ENCODE data around the gene RPL19.

RPL19 gene

GRCh38 chr17:39173526-39174274 is 26.4 kb upstream of the RPL19 start:
- no peak for DNase-seq

GRCh38 chr17:39174920-39175694 is 25.0 kb upstream of the RPL19 start:
- peak in 1 of 2 experiments; percentile 32 for DNase-seq

DNA sequence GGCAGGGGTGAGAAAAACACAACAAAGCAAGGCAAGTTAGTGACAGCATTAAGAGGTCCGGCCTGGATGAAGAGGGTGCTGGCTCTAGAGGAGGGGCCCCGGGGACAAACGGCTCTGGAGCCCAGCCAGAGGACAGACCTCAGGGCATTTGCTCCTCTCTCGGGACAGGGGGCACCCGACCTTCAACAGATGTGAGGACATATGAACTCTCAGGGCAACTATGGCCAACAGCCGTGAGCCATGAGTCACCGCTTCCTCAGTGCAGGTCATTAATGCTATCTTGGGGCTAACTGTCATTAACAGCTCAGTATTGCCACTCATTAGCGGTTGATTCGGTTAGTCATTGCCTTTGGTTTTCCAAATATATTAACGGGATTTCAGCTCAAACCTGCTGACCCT is 24.4 kb upstream of the RPL19 start:
- no peak for DNase-seq

DNA sequence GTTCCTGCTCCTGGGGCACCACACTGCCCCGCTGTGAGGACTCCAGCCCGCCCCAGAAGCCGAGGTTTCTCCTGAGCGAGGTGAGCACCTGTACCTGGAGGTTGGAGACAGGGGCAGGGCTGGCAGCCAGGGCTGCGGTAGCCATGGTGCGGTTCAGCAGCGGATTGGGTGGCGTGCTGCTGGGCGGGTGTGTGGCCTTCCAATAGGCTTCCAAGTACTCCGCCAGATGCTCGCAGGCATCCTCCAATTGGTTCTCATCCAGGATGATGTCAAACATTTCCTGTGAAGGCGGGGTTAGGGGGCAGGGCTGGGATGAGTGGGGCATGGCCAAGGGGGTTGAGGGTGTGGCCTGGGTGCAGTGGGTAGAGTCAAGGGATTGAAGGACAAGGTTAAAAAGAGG is 22.8 kb upstream of the RPL19 start:
- no peak for DNase-seq

DNA sequence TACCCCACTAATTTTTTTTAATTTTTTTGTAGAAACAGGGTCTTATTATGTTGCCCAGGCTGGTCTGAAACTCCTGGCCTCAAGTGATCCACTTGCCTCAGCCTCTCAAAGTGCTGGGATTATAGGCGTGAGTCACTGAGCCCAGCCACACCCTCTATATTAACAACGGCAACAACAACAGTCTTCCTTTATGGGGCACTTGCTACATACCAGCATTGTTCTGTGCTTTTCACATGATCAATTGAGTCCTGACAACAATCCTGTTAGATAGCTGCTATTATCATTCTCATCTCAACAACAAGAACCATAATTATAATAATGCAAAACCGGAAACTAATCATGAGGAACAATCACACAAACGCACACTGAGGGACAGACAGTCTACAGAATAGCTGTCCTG is 21.5 kb upstream of the RPL19 start:
- peak in 1 of 2 experiments; percentile 17 for DNase-seq

- no peak for DNase-seq
These were observed 18.8 kb upstream of the RPL19 start for GRCh38 chr17:39181303-39181702.

DNA sequence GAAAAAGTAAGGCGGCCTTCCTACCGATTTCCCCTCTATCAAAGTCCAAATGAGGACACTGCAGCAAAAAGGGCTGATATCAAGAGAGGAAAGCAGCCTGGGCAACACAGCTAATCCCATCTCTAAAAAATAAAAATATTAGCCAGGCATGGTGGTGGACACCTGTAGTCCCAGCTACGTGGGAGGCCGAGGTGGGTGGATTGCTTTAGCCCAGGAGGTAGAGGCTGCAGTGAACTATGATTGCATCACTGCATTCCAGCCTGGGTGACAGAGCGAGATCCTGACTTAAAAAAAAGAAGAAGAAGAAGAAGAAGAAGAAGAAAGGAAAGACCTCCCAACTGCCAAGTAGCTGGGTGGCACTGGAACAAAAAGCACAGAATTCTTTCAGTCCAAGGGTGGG is 17.0 kb upstream of the RPL19 start:
- no peak for DNase-seq

DNA sequence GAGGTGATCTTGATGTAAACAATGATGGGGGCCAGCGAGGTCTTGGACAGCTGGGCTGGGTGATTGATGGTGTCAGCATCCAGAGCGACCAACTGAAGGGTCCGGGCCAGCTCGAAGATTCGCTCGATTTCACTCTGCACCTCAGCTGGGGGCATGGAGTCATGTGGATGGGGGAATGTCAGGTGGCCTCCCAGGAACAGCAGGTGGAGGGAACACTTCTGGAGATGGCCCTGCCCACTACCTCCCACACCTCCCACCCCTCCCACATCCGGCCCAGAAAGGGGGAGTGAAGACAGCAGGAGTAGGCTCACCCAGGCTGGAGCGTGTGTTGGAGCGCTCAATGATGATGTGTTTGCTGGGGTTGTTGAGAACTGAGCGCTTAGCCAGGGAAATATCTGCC is 16.4 kb upstream of the RPL19 start:
- DNase-seq, result no peak

DNA sequence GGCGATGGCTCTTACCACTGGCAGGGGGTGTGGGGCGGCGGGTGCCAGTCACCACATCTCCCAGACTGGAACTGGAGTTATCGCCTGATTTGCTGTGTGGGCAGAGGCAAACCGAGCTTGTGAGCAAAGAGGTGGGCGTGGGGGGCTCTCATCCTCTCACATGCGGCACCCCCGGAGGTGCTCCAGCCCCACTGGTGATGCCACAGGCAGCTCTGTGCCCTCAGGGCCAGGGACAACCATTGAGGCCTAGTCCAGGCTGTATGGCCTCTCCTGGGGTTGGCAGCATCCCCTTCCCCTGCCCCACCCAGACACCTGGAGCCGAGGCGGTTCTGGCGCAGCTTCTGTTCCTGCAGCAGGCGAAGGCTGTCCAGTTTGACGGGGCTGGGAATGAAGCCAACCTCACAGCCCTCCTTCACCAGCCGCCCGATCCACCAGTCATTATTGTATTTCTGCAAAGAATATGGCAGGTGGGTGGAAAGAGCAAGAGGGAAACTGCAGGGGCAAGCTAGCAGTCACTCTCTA is 13.5 kb upstream of the RPL19 start:
- DNase-seq, result no peak

DNA sequence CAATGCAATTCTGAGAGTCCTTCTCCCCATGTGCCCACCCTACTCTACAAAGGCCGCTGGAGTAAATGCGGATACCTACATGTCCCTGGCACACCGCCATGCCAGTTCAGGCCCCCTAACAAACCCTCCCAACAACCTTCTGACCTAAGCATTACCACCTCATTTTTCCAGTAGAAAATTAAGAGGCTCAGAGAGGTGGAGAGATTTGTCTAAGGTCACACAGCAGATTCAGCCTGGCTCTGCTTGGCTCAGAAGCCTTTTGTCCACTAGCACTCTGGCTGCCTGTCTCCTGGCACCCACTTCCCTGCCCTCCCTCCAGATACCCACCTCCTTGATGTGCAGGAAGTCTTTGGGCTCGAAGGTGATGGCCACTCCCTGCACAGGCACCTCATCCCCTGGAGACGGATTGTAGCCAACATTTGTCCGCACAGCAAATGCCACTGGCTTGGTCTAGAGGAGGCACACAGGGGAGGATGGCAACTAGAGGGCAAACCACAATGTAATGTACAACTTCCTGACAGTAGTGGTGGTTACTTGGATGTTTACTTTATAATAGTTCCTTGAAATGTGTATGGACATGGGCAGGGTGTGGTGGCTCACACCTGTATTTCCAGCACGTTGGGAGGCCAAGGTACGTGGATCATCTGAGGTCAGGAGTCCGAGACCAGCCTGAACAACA is 12.8 kb upstream of the RPL19 start:
- no peak for DNase-seq

DNA sequence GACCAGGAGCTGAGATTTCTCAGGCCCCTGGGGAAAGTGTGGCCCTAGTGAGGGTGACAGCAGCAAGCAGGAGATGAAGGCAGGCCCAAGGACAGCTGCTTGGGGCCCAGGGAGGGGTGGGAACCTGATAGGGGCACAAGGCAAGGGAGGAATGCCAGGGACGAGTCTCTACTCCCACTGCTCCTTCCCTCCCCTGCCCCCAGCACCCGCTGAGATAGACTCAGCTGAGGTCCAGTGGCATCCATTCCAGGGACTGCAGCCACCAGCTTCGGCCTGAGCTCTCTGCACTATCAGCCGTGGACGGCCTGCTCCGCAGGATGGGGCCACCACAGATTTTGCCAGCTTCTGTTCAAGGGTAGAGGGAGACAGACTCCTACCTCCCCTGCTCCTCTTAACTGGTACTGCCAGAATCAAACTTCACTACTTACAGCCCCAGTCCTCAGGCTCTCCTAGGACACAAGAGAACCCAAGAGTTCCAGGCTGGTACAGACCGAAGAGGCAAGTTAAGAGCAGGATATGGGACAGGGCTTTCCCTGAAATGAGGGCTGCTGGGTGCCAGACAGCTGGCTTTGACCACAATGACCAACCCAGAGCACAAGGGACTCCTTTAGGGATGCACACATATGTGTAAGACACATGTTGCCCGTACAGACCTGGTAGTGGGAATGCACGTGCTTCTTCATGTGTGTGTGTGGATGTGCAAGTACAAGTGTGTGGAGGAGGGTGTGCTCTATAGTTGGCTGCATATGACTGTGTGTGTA is 8.2 kb upstream of the RPL19 start:
- no peak for DNase-seq

GRCh38 chr17:39192901-39193300 is 7.2 kb upstream of the RPL19 start:
- DNase-seq, result no peak

DNA sequence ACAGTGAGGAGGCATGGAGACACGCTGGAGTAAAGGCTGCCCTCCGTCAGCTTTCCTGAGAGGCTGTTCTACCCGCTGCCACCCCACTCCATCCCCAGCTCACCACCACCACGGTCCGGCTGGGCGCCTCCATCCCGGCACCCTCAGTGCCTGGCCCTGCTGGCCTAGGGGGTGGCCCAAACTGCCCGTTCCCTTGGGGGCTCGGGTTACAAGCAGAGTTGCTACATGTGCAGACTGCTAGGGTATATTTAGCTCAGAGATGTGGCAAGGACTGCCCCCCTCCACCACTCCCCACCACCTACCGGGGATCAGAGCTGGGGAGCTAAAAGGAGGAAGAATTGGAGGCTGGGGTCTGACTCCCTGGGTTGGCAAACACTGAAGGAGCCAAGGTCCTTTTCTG is 6.7 kb upstream of the RPL19 start:
- no peak for DNase-seq

DNA sequence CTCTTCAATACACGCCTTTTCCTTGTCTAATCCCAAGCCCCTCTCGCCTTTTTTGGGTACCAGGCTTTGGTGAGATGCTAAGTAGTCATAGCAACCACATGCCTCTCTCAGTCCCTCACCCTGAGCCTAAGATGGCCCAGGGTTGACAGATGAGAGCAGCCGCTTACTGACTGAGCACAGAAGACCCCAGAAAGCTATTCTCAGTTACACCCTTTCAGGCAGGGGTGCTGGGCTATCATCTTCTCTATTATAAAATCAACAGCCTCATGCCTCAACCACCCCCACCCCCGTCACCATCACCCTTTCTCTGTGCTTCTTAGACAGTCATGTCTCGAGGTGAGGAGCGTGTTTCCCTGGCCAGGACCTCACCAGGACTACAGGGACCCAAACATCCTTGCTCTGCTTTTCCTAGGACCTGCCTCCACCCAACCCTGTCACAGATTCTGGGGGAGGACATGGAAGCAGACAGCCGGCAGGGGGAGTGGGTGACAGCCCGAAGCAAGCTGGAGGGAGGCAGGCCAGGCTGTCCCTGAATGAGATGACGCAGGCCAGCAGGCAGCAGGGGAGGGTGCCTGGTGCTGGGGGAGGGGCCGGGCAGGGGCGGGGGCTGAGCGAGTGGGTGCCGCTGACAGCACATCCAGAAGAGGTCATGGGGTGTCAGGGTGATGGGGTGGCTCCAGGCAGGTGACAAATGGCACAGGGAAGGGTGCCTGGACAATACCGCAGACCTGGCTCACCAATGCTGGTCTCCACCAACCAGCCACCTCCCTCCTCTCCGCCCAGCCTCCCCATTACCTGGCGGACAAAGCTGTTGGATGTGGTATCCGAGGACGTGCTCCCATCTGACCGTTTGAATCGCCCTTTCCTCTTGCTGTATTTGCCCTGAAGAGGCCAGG is 5.7 kb upstream of the RPL19 start:
- peak in 1 of 2 experiments; percentile 40 for DNase-seq

DNA sequence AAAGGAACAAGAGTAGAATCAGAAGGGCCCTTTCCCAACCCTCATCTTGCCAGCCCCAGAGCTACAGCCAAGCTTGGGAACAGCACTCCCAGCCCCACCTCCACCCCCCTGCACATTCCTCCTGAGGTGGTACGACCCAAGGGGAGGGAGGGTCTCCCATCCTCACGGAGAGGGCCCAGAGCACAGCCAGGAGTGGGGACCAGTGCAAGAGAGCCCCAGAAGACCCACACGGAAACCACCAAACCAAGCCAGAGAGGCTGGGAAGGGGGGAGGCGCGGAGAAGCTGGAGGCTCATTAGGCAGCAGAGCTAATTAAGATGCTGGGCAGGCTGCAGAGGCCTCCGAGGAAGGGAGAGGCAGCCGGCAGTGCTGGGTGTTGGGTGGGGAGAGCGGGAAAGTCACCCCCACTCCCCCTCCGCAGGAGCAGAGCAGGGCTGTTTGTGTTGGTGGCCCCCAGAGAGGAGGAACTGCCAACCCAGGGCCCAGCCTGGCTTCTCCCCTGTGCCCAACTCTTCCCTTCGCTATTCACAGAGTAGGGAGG is 5.0 kb upstream of the RPL19 start:
- DNase-seq, result no peak

DNA sequence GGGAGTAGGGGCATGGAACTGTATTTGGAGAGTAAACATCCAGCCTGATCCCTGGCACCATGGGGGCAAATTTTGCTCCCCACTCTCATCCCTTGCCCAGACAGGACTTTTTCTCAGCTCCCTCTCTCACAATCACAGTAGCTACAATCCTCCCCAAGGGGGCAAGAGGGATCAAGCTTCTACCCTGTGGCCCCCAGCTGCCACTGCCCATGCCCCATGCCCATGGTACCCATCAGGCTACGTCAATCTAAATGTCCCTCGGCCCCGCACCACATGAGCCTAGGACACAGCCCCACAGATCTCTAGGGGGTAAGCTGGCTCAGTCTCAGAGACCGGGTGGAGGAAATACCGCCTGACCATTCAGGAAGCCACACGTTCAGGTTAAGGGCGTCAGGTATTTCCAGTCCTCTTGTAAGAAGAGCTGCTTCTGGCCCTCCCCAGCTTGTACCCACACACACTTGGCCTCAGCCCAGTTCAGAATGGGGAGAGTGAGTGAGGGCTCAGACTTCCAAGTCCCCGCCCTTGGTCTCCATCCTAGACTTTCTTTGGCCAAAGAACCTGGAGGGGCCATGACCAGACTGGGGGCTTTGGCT is 4.4 kb upstream of the RPL19 start:
- DNase-seq, result no peak

DNA sequence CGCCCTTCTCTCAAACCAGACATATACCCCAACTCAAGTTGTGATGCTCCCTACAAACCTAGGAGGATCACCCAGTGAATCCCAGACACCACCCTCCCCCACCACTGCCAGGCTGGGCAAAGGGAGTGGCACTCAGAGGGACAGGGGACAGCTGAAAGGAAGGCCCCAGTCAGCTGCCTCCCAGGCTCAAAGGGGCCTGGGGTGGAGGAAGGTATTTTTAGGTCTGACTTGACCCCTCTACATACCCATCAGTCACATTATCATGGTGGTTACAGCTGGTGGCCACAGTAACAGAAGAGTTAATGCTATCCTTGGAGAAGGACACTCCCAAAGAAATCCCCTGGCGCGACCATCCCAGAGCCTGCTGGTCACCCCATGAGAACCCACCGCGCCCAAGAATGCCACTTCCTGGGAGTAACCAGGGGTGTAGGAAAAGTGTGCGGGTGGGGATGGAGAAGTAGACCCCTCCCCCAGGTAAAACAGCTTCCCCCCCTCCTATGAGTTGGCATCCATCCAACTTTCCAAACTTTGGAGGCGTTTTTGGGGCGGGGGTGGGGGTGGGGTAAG is 3.8 kb upstream of the RPL19 start:
- DNase-seq, result no peak

DNA sequence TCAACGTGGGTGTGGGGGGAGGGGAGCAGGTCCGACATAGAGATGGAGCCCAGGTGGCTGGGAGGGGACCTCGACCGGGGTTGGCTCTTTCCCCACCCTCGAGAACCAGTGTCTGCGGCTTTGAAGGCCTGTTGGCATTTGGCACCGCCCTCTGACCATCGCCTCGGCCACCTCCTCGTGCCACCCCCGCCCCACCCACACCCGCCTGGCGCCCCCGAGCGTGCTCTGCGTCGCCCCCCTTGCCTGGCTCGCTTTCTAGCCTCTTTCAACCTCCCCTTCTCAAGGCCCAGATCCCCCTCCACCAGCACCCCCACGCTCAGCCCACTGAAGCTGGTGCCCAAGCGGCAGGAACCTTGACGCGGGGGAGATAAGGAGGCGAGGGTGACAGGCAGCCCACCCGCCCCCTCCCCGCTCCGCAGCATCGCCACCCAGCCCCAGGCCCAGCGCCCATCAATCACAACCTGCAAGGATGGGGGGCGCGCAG is 3.2 kb upstream of the RPL19 start:
- DNase-seq, result peak in 1 of 2 experiments; percentile 54

DNA sequence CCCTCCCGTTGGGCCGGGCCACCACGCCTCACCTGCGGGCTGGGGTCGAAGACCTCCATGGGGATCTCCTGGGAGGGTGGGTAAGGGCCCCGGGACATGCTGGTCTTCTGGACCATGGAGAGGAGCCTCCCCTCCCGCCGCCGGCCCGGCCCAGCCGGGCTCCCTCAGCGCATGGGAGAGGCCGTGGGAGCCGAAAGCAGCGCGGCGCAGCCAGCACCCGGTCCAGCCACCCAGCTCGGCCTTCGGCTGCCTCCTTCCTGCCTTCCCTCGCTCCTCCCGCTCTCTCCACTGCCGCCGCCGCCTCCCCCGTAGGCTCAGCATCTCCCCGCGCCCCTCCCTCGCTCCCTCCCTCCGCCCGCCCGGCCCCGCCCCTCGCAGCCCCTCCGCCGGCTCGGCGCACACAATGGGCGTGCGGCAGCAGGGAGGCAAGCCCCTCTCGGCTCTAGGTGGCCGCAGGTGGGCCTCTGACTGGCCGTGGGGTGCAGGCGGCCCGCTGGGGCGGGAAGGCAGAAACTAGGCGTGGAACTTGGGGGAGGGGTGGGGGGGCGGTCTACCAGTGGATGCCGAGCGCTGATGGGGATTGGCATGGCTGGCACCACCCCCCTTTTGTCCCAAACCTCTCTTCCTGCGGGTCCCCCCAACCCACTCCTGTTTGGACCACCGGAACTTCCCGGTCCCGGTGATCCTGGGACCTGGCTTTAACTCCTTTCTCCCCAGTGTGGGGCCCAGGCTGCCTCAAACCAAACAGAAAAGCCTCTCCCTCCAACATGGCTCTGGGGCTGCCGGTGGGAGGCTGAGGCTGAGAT is 2.5 kb upstream of the RPL19 start, which contains the start of gene CACNB1:
Gene CACNB1, minus strand, starts transcription at position 290 of the 806 bp plus-strand sequence. Its CDS starts 174 bp downstream, at position 116.
- peak in 1 of 2 experiments; percentile 68 for DNase-seq
